GM10847 (cell line): ENCODE measurements around the gene ALG6.

Experiments
- POLR2A ChIP-seq: IDR thresholded peaks from 2 replicates; pipeline ENCODE4 v1.6.1; 2011; ENCODE audit not compliant: insufficient read length; ENCODE audit errors: extremely low read depth

ALG6 gene

GRCh38 chr1:63363014-63363413 is 4.4 kb upstream of the ALG6 start:
- no peak for TF ChIP-seq POLR2A

- no peak for TF ChIP-seq POLR2A
Measured at GRCh38 chr1:63366908-63367214, 566 bp upstream of the ALG6 start.

GRCh38 chr1:63368131-63368530 is 704 bp downstream of the ALG6 start:
- TF ChIP-seq POLR2A: no peak

- TF ChIP-seq POLR2A: no peak
Measured at GRCh38 chr1:63379583-63379982, 12.2 kb downstream of the ALG6 start.

- no peak for TF ChIP-seq POLR2A
Measured at GRCh38 chr1:63381741-63382140, 14.3 kb downstream of the ALG6 start.

GRCh38 chr1:63401945-63402344 is 34.5 kb downstream of the ALG6 start:
- no peak for TF ChIP-seq POLR2A

GRCh38 chr1:63403386-63403785 is 36.0 kb downstream of the ALG6 start:
- no peak for TF ChIP-seq POLR2A

- no peak for TF ChIP-seq POLR2A
Measured at GRCh38 chr1:63405021-63405420, 37.6 kb downstream of the ALG6 start.

- no peak for TF ChIP-seq POLR2A
Measured at GRCh38 chr1:63405987-63406386, 38.6 kb downstream of the ALG6 start.

- no peak for TF ChIP-seq POLR2A
Measured at GRCh38 chr1:63407002-63407401, 39.6 kb downstream of the ALG6 start.

GRCh38 chr1:63408331-63408730 is 40.9 kb downstream of the ALG6 start:
- TF ChIP-seq POLR2A: no peak

GRCh38 chr1:63411066-63411465 is 43.6 kb downstream of the ALG6 start:
- TF ChIP-seq POLR2A: no peak

GRCh38 chr1:63413394-63413793 is 46.0 kb downstream of the ALG6 start:
- no peak for TF ChIP-seq POLR2A

- TF ChIP-seq POLR2A: no peak
Measured at GRCh38 chr1:63414691-63415365, 47.4 kb downstream of the ALG6 start.

- TF ChIP-seq POLR2A: no peak
Measured at GRCh38 chr1:63418101-63418500, 50.7 kb downstream of the ALG6 start.

- TF ChIP-seq POLR2A: no peak
Measured at GRCh38 chr1:63423649-63424048, 56.2 kb downstream of the ALG6 start.

- no peak for TF ChIP-seq POLR2A
Measured at GRCh38 chr1:63428815-63429214, 61.4 kb downstream of the ALG6 start.
